Measurements from ENCODE around the gene OR2H1. TPM values are rescaled to one million over a fixed set of nuclear protein-coding genes. Genes with fewer than 3 reads are reported as not detected.

OR2H1 gene
- total RNA-seq, 2 experiments from 2014 or later, result not detected

DNA sequence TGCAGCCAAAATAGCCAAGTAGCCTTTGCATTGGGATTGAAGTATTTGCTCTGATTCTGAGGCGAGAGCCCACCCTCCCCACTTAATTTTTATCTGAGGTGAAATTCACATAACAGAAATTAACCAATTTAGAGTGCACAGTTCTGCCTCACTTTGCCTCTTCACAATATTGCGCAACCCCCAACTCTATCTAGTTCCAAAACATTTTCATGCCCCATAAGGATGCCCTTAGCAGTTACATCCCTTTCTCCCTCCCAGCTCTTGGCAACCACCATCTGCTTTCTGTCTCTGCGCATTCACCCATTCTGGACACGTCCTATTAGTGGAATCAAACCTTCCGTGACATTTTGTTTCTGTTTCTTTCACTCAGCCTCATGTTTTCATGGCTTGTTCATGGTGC is 21.8 kb downstream of the OR2H1 start:
- intact Hi-C loops (cut with DNase I, micrococcal nuclease), result no loop called here
- no peak for DNase-seq
- peaks cover 5% of the 10 kb centered on the region for H3K9me3 Mint-ChIP-seq
- Histone ChIP-seq H3K9me3 (ENCODE audit: control insufficient read depth in 1 of 2, insufficient read depth in 1 of 2, low read length in 2 of 2) (no peaks in the 10 kb centered on the region), H3K4me3 (ENCODE audit: low read length) (no peak overlapping the region), H3K4me1 (ENCODE audit: insufficient read depth, low read length) (no peaks in the 10 kb centered on the region), H3K27ac (ENCODE audit: low read depth in 1 of 2, low read length in 2 of 2) (no peak overlapping the region), H3K36me3 (ENCODE audit: insufficient read depth, low read length) (no peaks in the 10 kb centered on the region), H3K27me3 (ENCODE audit: control insufficient read depth in 1 of 2, insufficient read depth in 2 of 2, low read length in 2 of 2) (no peaks in the 10 kb centered on the region)
- ChIA-PET POLR2A (no interaction called here), CTCF (interaction anchor here (0.9 kb wide), 1 partner anchor 11 kb away, joined by 3 read pairs; no protein-coding TSS in a partner anchor)
- TF ChIP-seq CTCF (IDR thresholded peaks at IDR 0.05), result no peak
- H3K27ac Mint-ChIP-seq, result no peak overlapping the region
- H3K36me3 Mint-ChIP-seq (ENCODE audit: low read depth), result no peaks in the 10 kb centered on the region
- ATAC-seq (ENCODE audit: poor library complexity), result no peak
- peaks cover 31% of the 10 kb centered on the region for H3K27me3 Mint-ChIP-seq
- no peaks in the 10 kb centered on the region for H3K4me1 Mint-ChIP-seq (ENCODE audit: low read depth)
- no peak overlapping the region for H3K4me3 Mint-ChIP-seq

DNA sequence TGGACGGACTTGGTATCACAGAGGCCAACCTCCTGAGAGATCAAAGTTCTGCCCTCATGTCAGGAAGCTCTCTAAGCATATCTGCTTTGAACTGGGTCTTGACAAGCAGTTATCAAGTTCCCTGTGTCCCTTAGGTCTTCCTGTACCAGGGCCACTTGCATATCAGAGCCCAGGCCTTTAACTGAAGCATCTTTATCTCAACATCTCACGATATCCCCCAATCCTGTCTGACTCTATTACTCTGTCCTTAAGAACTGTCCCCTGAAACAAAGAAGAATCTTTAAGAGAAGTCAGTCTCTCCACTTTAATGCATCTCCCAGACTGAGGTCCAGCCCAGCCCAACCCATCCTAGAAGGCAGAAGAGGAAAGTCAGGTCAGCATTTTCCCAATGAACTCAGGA is 22.6 kb downstream of the OR2H1 start:
- H3K9me3 ChIP-seq (ENCODE audit: control insufficient read depth in 1 of 2, insufficient read depth in 1 of 2, low read length in 2 of 2), result no peaks in the 10 kb centered on the region
- H3K27me3 ChIP-seq (ENCODE audit: control insufficient read depth in 1 of 2, insufficient read depth in 2 of 2, low read length in 2 of 2), result peaks cover 0 to 3% of the 10 kb centered on the region in 2 experiments
- ATAC-seq (ENCODE audit: poor library complexity), result no peak
- Mint-ChIP-seq H3K36me3 (ENCODE audit: low read depth) (no peaks in the 10 kb centered on the region), H3K9me3 (peaks cover 5% of the 10 kb centered on the region), H3K4me1 (ENCODE audit: low read depth) (no peaks in the 10 kb centered on the region), H3K27me3 (peaks cover 38% of the 10 kb centered on the region), H3K4me3 (no peak overlapping the region), H3K27ac (no peak overlapping the region)
- H3K4me1 ChIP-seq (ENCODE audit: insufficient read depth, low read length), result no peaks in the 10 kb centered on the region
- H3K36me3 ChIP-seq (ENCODE audit: insufficient read depth, low read length), result no peaks in the 10 kb centered on the region
- ChIA-PET POLR2A (no interaction called here), CTCF (interaction anchor here (0.9 kb wide), 1 partner anchor 10 kb away, joined by 3 read pairs; no protein-coding TSS in a partner anchor)
- no peak for DNase-seq
- intact Hi-C loops (cut with DNase I, micrococcal nuclease), result no loop called here
- H3K27ac ChIP-seq (ENCODE audit: low read depth in 1 of 2, low read length in 2 of 2), result no peak overlapping the region
- TF ChIP-seq CTCF (IDR thresholded peaks at IDR 0.05), result no peak
- no peak overlapping the region for H3K4me3 ChIP-seq (ENCODE audit: low read length)

DNA sequence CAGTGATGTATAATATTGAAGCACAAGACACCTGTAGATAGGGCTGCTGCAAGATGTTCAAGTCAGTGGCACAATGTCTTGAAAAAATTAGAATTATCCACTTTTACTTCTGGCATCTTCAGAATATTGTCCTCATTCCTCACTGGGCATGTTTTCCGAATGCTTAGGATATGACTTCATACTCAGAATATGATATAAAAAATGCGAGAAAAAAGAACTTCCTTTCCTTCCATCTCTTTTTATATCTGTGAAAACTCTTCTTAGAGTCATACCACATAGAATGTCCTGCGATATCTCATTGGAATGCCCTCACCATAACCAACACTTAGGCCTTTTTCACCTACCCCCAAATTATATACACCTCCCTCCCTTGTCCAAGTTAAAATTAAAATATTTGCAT is 26.2 kb downstream of the OR2H1 start:
- intact Hi-C loops (cut with DNase I, micrococcal nuclease), result no loop called here
- no peaks in the 10 kb centered on the region for H3K4me1 Mint-ChIP-seq (ENCODE audit: low read depth)
- Histone ChIP-seq H3K4me1 (ENCODE audit: insufficient read depth, low read length) (no peaks in the 10 kb centered on the region), H3K9me3 (ENCODE audit: control insufficient read depth in 1 of 2, insufficient read depth in 1 of 2, low read length in 2 of 2) (no peaks in the 10 kb centered on the region), H3K27ac (ENCODE audit: low read depth in 1 of 2, low read length in 2 of 2) (no peak overlapping the region), H3K27me3 (ENCODE audit: control insufficient read depth in 1 of 2, insufficient read depth in 2 of 2, low read length in 2 of 2) (peaks cover 3 to 6% of the 10 kb centered on the region in 2 experiments), H3K4me3 (ENCODE audit: low read length) (no peak overlapping the region), H3K36me3 (ENCODE audit: insufficient read depth, low read length) (no peaks in the 10 kb centered on the region)
- peaks cover 5% of the 10 kb centered on the region for H3K9me3 Mint-ChIP-seq
- no peak overlapping the region for H3K27ac Mint-ChIP-seq
- ATAC-seq (ENCODE audit: poor library complexity) (no peak), DNase-seq (no peak)
- ChIA-PET CTCF (no interaction called here), POLR2A (no interaction called here)
- no peak overlapping the region for H3K4me3 Mint-ChIP-seq
- no peaks in the 10 kb centered on the region for H3K36me3 Mint-ChIP-seq (ENCODE audit: low read depth)
- peaks cover 60% of the 10 kb centered on the region for H3K27me3 Mint-ChIP-seq
- no peak for TF ChIP-seq CTCF (IDR thresholded peaks at IDR 0.05)

All from CD4-positive, alpha-beta T cell (primary cell).